HEK293 (cell line): ENCODE measurements around the gene CCDC50.

Experiments
- CTCF ChIA-PET: fragments of 350-600 bp; formaldehyde crosslinking; extraction: SDS; loops from one replicate; lab custom pipeline; 2021; ENCODE audit warnings: antibody characterized with exemption; lab: Yijun Ruan, JAX
- POLR2A ChIA-PET: fragments of 300-600 bp; formaldehyde crosslinking; extraction: SDS; loops from one replicate; lab custom pipeline; 2020; ENCODE audit warnings: antibody characterized with exemption, inconsistent platforms; lab: Yijun Ruan, JAX
- H3K27ac ChIP-seq: fragments of 200-500 bp; sonication (Bioruptor generic); 2 replicates; pipeline ENCODE4 v1.5.1; 2014; ENCODE audit warnings: low read depth, low read length, control low read depth, inconsistent platforms; ENCODE audit errors: extremely low read depth
- H3K36me3 ChIP-seq, 2 experiments: fragments of 200-500 bp in 1 of 2; sonication (Bioruptor generic) in 1 of 2; 1 replicate in 1 of 2; 2 replicates in 1 of 2; pipeline ENCODE4 v1.5.1; 2014 to 2017; ENCODE audit warnings: inconsistent platforms in 2 of 2, low read length in 2 of 2; ENCODE audit not compliant: control insufficient read depth in 2 of 2, insufficient read depth in 1 of 2
- H3K4me1 ChIP-seq: fragments of 200-500 bp; sonication (Bioruptor generic); 2 replicates; pipeline ENCODE4 v1.5.1; 2014; ENCODE audit warnings: mild to moderate bottlenecking, low read length, inconsistent platforms; ENCODE audit not compliant: control insufficient read depth, insufficient read depth
- H3K4me3 ChIP-seq: 2 replicates; pipeline ENCODE4 v1.5.1; 2011; ENCODE audit warnings: low read depth, mild to moderate bottlenecking, control low read depth, low read length, moderate library complexity
- H3K9me3 ChIP-seq: fragments of 200-500 bp; sonication (Bioruptor generic); 2 replicates; pipeline ENCODE4 v1.5.1; 2014; ENCODE audit warnings: low read depth, low read length, inconsistent platforms; ENCODE audit not compliant: control insufficient read depth, insufficient read depth
- ATF2 ChIP-seq: fragments of 450-650 bp; formaldehyde crosslinking; IDR thresholded peaks from 2 replicates; pipeline ENCODE4 v1.5.1; 2016; ENCODE audit warnings: missing biosample characterization, missing genetic modification characterization, low read depth
- FEZF1 ChIP-seq: fragments of 450-650 bp; formaldehyde crosslinking; IDR thresholded peaks from 2 replicates; pipeline ENCODE4 v1.5.1; 2016; ENCODE audit warnings: missing biosample characterization, missing genetic modification characterization
- GLIS2 ChIP-seq: fragments of 450-650 bp; formaldehyde crosslinking; IDR thresholded peaks from 2 replicates; pipeline ENCODE4 v1.5.1; 2016; ENCODE audit warnings: missing biosample characterization, missing genetic modification characterization
- HOXD13 ChIP-seq: sonication (generic); formaldehyde crosslinking; IDR thresholded peaks from 2 replicates; pipeline ENCODE4 v1.8.0; 2022; ENCODE audit warnings: missing genetic modification reagents, borderline replicate concordance
- PRDM6 ChIP-seq: fragments of 450-650 bp; formaldehyde crosslinking; IDR thresholded peaks from 2 replicates; pipeline ENCODE4 v1.5.1; 2017; ENCODE audit warnings: missing biosample characterization, missing genetic modification characterization
- SCRT1 ChIP-seq: fragments of 450-650 bp; formaldehyde crosslinking; IDR thresholded peaks from 2 replicates; pipeline ENCODE4 v1.5.1; 2016; ENCODE audit warnings: missing biosample characterization, missing genetic modification characterization, borderline replicate concordance
- ZBTB20 ChIP-seq: fragments of 450-650 bp; formaldehyde crosslinking; IDR thresholded peaks from 2 replicates; pipeline ENCODE4 v1.5.1; 2016; ENCODE audit warnings: missing biosample characterization, missing genetic modification characterization
- ZBTB6 ChIP-seq: fragments of 450-650 bp; formaldehyde crosslinking; IDR thresholded peaks from 2 replicates; pipeline ENCODE4 v1.5.1; 2017; ENCODE audit warnings: missing biosample characterization, missing genetic modification characterization
- ZNF138 ChIP-seq: fragments of 450-650 bp; formaldehyde crosslinking; IDR thresholded peaks from 2 replicates; pipeline ENCODE4 v1.5.1; 2016; ENCODE audit warnings: missing biosample characterization, missing genetic modification characterization, borderline replicate concordance
- ZNF16 ChIP-seq: fragments of 450-650 bp; formaldehyde crosslinking; IDR thresholded peaks from 2 replicates; pipeline ENCODE4 v1.5.1; 2016; ENCODE audit warnings: low read depth, missing biosample characterization, missing genetic modification characterization
- ZNF362 ChIP-seq: fragments of 450-650 bp; formaldehyde crosslinking; IDR thresholded peaks from 2 replicates; pipeline ENCODE4 v1.5.1; 2016; ENCODE audit warnings: missing biosample characterization, missing genetic modification characterization
- ZNF398 ChIP-seq: fragments of 450-650 bp; formaldehyde crosslinking; IDR thresholded peaks from 2 replicates; pipeline ENCODE4 v1.5.1; 2017; ENCODE audit warnings: missing biosample characterization, missing genetic modification characterization
- ZNF488 ChIP-seq: fragments of 450-650 bp; formaldehyde crosslinking; IDR thresholded peaks from 2 replicates; pipeline ENCODE4 v1.5.1; 2016; ENCODE audit warnings: missing biosample characterization, missing genetic modification characterization
- ZNF555 ChIP-seq: fragments of 450-650 bp; formaldehyde crosslinking; conservative IDR thresholded peaks from 2 replicates; pipeline ENCODE4 v1.5.1; 2017; ENCODE audit warnings: missing biosample characterization, mild to moderate bottlenecking, missing genetic modification characterization, inconsistent platforms
- ZNF645 ChIP-seq: fragments of 450-650 bp; formaldehyde crosslinking; IDR thresholded peaks from 2 replicates; pipeline ENCODE4; 2016; ENCODE audit warnings: missing biosample characterization, missing genetic modification characterization
- ZNF843 ChIP-seq: fragments of 450-650 bp; formaldehyde crosslinking; IDR thresholded peaks from 2 replicates; pipeline ENCODE4 v1.5.1; 2016; ENCODE audit warnings: missing biosample characterization, missing genetic modification characterization

CCDC50 gene

GRCh38 chr3:191301782-191302411 is 27.3 kb upstream of the CCDC50 start:
- CTCF ChIA-PET, result no interaction called here
- peaks cover 8% of the 10 kb centered on the region; the same call in 1 of the 2 replicates for H3K4me1 ChIP-seq
- POLR2A ChIA-PET, result no interaction called here

GRCh38 chr3:191302451-191302850 is 26.7 kb upstream of the CCDC50 start:
- H3K27ac ChIP-seq, result no peak overlapping the region
- no peak overlapping the region for H3K4me3 ChIP-seq
- H3K36me3 ChIP-seq, result no peaks in the 10 kb centered on the region
- H3K4me1 ChIP-seq, result peaks cover 8% of the 10 kb centered on the region; the same call in 1 of the 2 replicates
- ChIA-PET POLR2A (no interaction called here), CTCF (no interaction called here)
- no peaks in the 10 kb centered on the region for H3K9me3 ChIP-seq
- TF ChIP-seq ZNF488 (tag by site-specific recombination) (no peak), ZNF362 (tag by site-specific recombination) (no peak), FEZF1 (peak; percentile 65; the same call in 1 of the 2 replicates), ZNF555 (tag by site-specific recombination) (no peak), ZNF16 (tag by site-specific recombination) (no peak), GLIS2 (no peak), SCRT1 (tag by site-specific recombination) (peak; percentile 46; the same call in 1 of the 2 replicates), ZNF645 (tag by site-specific recombination) (no peak), ZNF843 (tag by site-specific recombination) (peak; percentile 63; the same call in 1 of the 2 replicates), PRDM6 (tag by site-specific recombination) (peak; percentile 89), ZNF398 (no peak)

More at GRCh38 chr3:191301782-191302411, 27.3 kb upstream of the CCDC50 start:
- TF ChIP-seq ZBTB6 (no peak), ZBTB20 (no peak), ATF2 (tag by site-specific recombination) (peak; percentile 48; the same call in 1 of the 2 replicates), ZNF138 (tag by site-specific recombination) (no peak), HOXD13 (no peak)
- Histone ChIP-seq H3K27ac (no peak overlapping the region), H3K4me3 (no peak overlapping the region), H3K9me3 (no peaks in the 10 kb centered on the region), H3K36me3 (no peaks in the 10 kb centered on the region)
